Activated T-cell treated with anti-CD3 and anti-CD28 coated beads, Interleukin-2, amount 50 U/mL, for 72 hours (primary cell): ENCODE results near the gene ADGRB3. TPM values are rescaled to one million over a fixed set of nuclear protein-coding genes. Genes with fewer than 3 reads are reported as not detected.

Source experiments
- ATAC-seq, 2 donors: fragments of 150-1000 bp; cut with Tn5 transposase; replicated peaks in 1 of 2; 2 replicates each; pipeline ENCODE4 v1.10.0; 2021; ENCODE audit warnings: moderate library complexity in 2 of 2, mild to moderate bottlenecking in 1 of 2
- DNase-seq, 2 donors: peaks; one replicate each; pipeline ENCODE4 v3.0.0; 2021 to 2022; ENCODE audit warnings: mixed read lengths in 1 of 2
- H3K27ac Mint-ChIP-seq: one replicate; pipeline ENCODE4 v1.8.0; 2022; ENCODE audit warnings: mild to moderate bottlenecking, moderate library complexity, mixed read lengths
- H3K27me3 Mint-ChIP-seq: one replicate; pipeline ENCODE4 v1.8.0; 2022; ENCODE audit warnings: low read depth, mixed read lengths
- H3K36me3 Mint-ChIP-seq, 2 donors: one replicate each; pipeline ENCODE4 v1.8.0; 2022; ENCODE audit warnings: mixed read lengths in 2 of 2, mild to moderate bottlenecking in 1 of 2; ENCODE audit not compliant: insufficient read depth in 2 of 2
- H3K4me1 Mint-ChIP-seq: one replicate; pipeline ENCODE4 v1.8.0; 2022; ENCODE audit warnings: low read depth, mixed read lengths
- H3K4me3 Mint-ChIP-seq, 2 donors: one replicate each; pipeline ENCODE4 v1.8.0; 2022; ENCODE audit warnings: mild to moderate bottlenecking in 2 of 2, mixed read lengths in 2 of 2, moderate library complexity in 2 of 2
- H3K9me3 Mint-ChIP-seq, 2 donors: one replicate each; pipeline ENCODE4 v1.8.0; 2022; ENCODE audit warnings: mixed read lengths in 2 of 2
- total RNA-seq, 2 donors: library from RNA; stranded (reverse); gene quantifications; one replicate each; pipeline ENCODE4 v1.2.3, GENCODE V29; 2022

The ADGRB3 gene
- total RNA-seq, 2 donors from 2014 or later: not detected

DNA sequence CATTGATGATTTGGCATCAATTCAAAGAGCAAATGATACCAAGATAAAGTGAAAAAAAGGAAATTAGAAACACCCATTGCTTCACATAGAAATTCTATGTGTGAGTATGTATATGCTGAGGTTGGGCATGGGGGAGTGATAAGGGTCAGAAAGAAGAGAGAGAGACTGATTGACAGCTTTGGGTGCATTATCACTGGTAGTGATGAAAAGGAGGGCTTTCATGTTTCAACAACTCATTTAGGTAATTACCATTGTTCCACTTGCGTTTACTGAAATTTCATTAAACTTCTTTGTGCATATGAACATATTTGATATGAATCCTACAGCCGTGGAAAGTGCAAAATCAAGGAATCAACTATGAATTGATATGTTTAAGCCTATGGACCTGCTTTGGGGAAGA, 84.7 kb downstream of the ADGRB3 start:
- ATAC-seq (no peak), DNase-seq (no peak)
- no peak overlapping the region for H3K27ac Mint-ChIP-seq
- no peaks in the 10 kb centered on the region for H3K36me3 Mint-ChIP-seq
- no peaks in the 10 kb centered on the region for H3K27me3 Mint-ChIP-seq
- no peaks in the 10 kb centered on the region for H3K4me1 Mint-ChIP-seq
- H3K4me3 Mint-ChIP-seq: no peak overlapping the region
- peaks cover 0 to 2% of the 10 kb centered on the region in 2 donors for H3K9me3 Mint-ChIP-seq

DNA sequence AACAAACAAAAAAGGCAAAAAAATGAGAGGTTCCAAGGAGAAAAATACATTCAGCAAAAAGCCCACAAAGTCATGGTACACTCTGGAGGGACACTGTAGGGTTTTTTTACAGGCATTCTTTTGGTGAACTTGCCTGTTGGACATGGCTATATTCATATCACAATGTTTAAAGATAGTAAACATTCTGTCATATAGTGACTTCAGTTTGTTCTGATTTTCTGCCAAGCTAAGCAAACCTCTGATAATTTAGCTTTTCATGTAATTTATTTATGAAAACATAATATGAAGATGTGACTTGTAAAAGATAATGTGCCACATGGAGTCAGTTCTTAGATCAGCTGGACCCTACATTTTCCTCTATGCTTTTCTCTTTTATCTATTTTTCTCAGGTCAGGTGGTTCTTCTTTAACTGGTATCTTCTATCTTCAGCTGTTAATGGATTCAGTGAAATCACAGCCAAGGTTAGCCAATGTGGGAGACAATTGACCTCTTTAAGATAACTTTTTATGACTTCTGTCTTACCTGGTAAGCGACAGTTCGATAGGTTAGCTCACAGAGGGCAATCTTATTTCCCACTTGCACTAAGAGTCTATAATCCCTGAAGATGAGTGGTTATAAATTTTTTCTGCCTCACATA, 87.9 kb downstream of the ADGRB3 start:
- no peak overlapping the region for H3K4me3 Mint-ChIP-seq
- H3K4me1 Mint-ChIP-seq: no peaks in the 10 kb centered on the region
- peaks cover 0 to 2% of the 10 kb centered on the region in 2 donors for H3K9me3 Mint-ChIP-seq
- ATAC-seq (no peak), DNase-seq (no peak)
- no peaks in the 10 kb centered on the region for H3K27me3 Mint-ChIP-seq
- no peak overlapping the region for H3K27ac Mint-ChIP-seq
- H3K36me3 Mint-ChIP-seq: no peaks in the 10 kb centered on the region

DNA sequence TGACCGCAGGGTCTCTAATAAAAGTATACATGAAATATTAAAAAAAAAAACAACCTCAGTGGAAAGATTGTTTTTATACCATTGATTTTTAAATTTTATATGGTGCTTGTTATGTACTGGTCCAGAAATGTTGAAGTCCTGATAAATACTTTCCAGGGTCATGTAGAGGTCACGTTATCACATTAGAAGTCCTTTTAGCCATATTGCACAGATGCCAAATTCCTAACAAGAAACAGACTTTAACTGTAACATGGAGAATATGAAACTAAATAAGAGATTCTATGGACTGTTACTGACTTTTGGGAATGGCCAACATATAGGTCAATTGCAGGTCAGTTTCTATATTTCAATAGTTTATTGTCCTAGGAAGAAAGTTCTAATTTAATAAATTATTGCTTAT, 89.0 kb downstream of the ADGRB3 start:
- no peaks in the 10 kb centered on the region for H3K27me3 Mint-ChIP-seq
- no peak overlapping the region for H3K4me3 Mint-ChIP-seq
- DNase-seq (no peak), ATAC-seq (no peak)
- peaks cover 0 to 2% of the 10 kb centered on the region in 2 donors for H3K9me3 Mint-ChIP-seq
- H3K4me1 Mint-ChIP-seq: no peaks in the 10 kb centered on the region
- H3K27ac Mint-ChIP-seq: no peak overlapping the region
- H3K36me3 Mint-ChIP-seq: no peaks in the 10 kb centered on the region

DNA sequence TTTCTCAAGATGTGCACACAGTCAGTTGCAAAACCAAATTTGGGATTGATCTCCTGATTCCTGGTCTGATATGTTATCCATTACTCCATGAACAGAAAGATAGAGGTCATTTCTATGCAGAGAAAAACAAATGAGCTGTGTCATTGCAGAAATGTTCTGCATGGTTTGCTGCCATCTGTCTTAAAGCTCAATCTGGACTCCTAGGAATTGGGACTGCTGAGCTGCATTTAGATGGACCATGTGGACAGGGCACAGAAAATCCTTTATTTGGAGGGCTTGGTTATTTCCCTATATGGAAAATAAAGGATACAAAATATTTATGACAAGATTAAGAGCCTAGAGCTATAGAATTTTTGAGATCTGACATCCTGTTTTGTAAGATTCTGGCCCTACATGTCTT, 91.3 kb downstream of the ADGRB3 start:
- Mint-ChIP-seq H3K27me3 (no peaks in the 10 kb centered on the region), H3K4me3 (no peak overlapping the region), H3K4me1 (no peaks in the 10 kb centered on the region), H3K9me3 (no peaks in the 10 kb centered on the region), H3K36me3 (no peaks in the 10 kb centered on the region), H3K27ac (no peak overlapping the region)
- ATAC-seq (no peak), DNase-seq (no peak)

DNA sequence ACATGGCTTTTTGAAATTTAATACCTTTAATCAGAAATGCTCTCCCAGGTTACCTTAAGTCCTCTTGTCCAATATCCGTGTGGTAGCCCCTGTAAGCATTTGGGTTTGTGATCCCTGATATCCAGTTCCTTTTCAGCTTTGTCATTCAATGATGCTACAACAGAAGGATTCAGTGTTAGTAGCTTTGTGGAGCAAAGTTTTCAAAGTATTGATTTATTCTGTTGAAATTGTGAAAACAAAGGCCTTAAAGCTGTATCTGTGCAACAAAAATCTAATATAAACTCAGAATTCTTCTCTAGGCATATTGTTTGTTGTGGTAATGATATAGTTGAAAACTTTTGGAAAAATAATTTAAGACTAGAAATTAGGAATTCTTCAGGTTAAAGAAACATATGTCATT, 91.9 kb downstream of the ADGRB3 start:
- Mint-ChIP-seq H3K36me3 (no peaks in the 10 kb centered on the region), H3K4me1 (no peaks in the 10 kb centered on the region), H3K27me3 (no peaks in the 10 kb centered on the region), H3K27ac (no peak overlapping the region), H3K9me3 (no peaks in the 10 kb centered on the region), H3K4me3 (no peak overlapping the region)
- ATAC-seq (no peak), DNase-seq (no peak)

DNA sequence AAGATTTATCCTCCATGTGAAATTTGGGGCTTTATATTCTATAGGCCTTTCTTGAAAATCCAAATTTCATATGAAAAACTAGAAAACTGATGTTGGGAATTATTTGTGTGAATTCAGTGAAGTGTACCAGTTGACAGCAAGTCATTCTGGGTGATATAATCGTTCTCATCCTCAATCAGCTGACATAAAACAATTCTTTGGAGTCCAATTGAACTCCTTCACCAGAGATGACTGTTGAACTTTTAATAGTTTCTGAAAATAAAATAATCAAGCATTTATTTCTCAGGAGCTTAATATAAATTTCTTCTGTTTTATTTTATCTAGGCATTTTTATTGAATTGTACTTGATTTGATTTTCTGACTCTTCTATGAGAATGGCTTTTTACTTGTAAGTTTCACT, 92.6 kb downstream of the ADGRB3 start:
- Mint-ChIP-seq H3K4me1 (no peaks in the 10 kb centered on the region), H3K27me3 (no peaks in the 10 kb centered on the region), H3K27ac (no peak overlapping the region)

DNA sequence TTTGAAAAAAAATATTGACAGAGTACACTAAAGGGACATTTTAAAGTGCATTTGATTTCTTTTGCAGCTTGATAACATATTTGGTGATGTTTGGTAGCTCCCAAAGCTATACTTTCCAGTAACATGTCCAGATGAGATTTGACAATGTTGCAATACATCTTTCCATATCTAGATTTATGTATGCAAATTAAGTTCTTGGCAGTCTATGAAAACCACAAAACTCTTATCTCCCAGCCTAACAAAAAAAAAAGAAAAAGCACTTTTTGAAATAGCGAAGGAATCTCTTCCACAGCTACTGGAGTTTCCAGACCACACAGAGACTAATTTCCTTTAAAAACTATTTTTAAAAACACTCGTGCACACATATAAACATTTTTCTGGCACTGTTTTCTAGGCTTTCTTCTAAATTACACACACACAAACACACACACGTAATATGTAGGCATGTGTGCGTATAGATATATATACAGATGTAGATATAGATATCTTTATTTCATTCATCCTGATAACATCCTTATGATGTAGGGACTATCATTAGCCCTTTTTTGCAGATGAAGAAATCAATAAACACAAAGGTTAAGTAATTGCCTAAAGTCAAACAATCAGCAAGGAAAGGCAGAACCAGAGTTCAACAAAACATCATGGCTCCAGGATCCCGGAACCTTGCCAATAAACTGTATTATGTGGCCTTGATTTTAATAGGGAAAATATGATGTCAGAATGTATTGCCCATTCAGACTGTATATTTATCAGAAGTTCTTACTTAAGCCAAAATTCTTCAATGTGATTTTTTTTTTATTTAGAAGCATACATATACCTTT, 93.3 kb downstream of the ADGRB3 start:
- ATAC-seq (no peak), DNase-seq (no peak)
- Mint-ChIP-seq H3K4me1 (no peaks in the 10 kb centered on the region), H3K36me3 (no peaks in the 10 kb centered on the region), H3K4me3 (no peak overlapping the region), H3K27me3 (no peaks in the 10 kb centered on the region), H3K27ac (no peak overlapping the region), H3K9me3 (no peaks in the 10 kb centered on the region)

More for the DNA sequence above, 92.6 kb downstream of the ADGRB3 start:
- ATAC-seq: no peak
- no peaks in the 10 kb centered on the region for H3K9me3 Mint-ChIP-seq
- H3K4me3 Mint-ChIP-seq: no peak overlapping the region
- H3K36me3 Mint-ChIP-seq: no peaks in the 10 kb centered on the region
- no peak for DNase-seq

DNA sequence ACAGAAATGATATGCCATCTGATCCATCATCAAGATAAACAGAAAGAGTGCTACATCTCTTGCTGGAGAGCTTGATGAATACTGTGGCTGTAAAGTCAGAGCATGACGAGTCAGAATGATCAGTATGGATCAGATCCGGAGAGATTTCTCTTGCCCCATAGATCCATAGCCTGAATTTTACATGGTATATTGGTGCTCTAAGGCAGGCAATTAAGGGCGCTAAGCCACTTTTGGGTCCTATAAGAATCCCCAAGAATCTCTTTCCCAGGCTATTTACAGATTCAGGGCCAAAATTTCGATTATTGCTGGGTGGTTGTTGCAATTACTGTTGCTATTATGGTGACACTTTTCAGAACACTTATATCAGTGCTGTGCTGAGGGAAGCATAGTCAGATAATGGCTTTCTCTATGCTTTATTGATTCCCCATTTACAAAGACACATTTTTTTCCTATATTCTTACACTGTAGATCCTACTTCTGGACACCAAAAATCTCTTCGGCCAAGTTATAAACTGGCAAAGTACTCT, 94.4 kb downstream of the ADGRB3 start:
- Mint-ChIP-seq H3K27ac (no peak overlapping the region), H3K4me1 (no peaks in the 10 kb centered on the region), H3K27me3 (no peaks in the 10 kb centered on the region), H3K4me3 (no peak overlapping the region), H3K9me3 (peaks cover 0 to under 1% of the 10 kb centered on the region in 2 donors), H3K36me3 (no peaks in the 10 kb centered on the region)
- no peak for ATAC-seq
- DNase-seq: no peak

DNA sequence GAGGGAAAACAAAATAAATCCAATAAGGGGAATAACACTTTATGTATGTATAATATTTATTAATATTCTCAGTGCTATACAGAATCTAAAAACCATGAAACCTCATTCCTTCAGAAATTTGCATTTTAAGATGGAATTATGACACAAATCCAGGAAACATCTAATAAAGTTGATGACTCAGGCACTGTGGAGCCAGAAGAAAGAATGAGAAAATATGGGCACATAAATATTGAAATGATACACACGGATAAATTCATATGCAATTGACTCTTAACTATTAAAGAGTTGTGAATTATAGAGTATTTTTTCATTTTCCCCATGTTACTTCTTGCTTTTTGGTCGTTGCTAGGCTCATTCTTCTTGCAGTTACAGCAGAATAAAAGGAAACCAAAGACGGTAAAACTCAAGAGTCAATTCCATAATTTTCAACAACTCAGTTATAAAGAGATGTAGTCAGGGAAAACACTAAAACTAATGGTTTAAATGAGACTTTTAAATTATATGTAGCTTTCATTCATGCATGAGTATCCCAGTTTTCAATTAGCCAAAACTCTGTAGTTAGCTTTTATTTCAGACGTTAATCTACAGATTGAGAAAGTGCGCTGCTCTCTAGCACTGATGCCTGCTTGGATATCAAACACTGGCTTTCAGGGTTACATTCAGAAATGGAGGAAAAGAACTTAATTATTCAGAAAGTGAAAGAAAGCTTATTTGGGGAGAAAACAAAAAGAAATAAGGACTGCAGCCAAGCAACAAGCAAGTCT, 95.4 kb downstream of the ADGRB3 start:
- no peak for ATAC-seq
- H3K27me3 Mint-ChIP-seq: no peaks in the 10 kb centered on the region
- no peak overlapping the region for H3K27ac Mint-ChIP-seq
- H3K9me3 Mint-ChIP-seq: peaks cover 0 to 2% of the 10 kb centered on the region in 2 donors
- no peaks in the 10 kb centered on the region for H3K4me1 Mint-ChIP-seq
- H3K4me3 Mint-ChIP-seq: no peak overlapping the region
- DNase-seq: no peak
- H3K36me3 Mint-ChIP-seq: no peaks in the 10 kb centered on the region

DNA sequence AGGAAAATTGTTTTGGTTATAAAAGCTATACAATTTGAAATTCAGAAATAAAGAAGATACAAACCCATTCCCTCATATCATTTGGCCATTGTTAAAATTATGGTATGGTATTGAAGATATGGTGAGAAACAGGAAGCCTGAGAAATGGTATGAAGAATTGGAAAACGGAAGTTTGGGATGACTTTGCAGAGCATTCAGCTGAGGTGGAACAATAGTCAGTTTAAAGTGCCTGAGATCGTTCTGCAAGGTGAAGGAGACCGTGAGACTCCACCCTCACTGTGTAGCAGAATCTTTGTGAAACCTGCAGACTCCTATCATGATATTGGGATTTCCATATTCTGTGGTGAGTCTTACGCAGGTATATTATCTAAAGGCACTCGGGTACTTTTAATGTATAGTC, 97.3 kb downstream of the ADGRB3 start:
- DNase-seq: no peak
- Mint-ChIP-seq H3K9me3 (peaks cover 0 to 2% of the 10 kb centered on the region in 2 donors), H3K27ac (no peak overlapping the region), H3K4me1 (no peaks in the 10 kb centered on the region), H3K27me3 (no peaks in the 10 kb centered on the region), H3K4me3 (no peak overlapping the region), H3K36me3 (no peaks in the 10 kb centered on the region)
- ATAC-seq: no peak

DNA sequence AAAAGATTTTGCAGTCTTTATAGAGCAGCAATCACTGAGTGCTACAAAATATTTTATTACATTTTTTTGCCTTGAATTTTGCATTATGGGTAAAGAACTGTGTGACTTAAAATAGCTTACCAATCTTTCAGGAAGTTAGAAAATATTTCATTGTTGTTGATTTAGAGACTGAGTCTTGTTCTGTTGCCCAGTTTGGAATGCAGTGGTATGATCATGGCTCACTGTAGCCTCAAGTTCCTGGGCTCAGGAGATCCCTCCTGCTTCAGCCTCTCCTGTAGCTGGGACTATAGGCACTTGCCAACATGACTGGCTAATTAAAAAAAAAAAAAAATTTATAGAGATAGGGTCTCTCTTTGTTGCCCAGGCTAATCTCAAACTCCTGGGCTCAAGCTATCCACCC, 100.8 kb downstream of the ADGRB3 start:
- Mint-ChIP-seq H3K9me3 (peaks cover 0 to 2% of the 10 kb centered on the region in 2 donors), H3K4me3 (no peak overlapping the region), H3K27ac (no peak overlapping the region), H3K36me3 (no peaks in the 10 kb centered on the region), H3K27me3 (no peaks in the 10 kb centered on the region), H3K4me1 (peaks cover 3% of the 10 kb centered on the region)
- DNase-seq (no peak), ATAC-seq (no peak)

DNA sequence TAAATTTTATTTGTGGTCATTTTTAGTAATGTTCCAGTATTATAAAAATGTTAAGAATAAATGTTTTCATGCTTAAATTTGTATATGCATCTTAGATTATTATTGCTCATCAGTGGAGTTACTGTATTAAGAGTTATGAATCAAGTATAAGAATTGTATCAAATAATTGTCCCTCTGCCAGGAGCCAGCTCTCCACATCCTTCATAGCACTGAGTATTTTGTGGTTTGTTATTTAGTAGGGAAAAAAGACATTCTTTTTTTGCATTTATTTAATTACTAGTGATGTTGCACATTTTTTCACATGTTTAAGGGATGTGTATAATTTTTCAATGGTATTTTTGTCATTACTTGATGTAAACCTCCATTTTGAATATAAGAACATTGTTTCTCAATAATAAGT, 102.0 kb downstream of the ADGRB3 start:
- Mint-ChIP-seq H3K9me3 (peaks cover 0 to 2% of the 10 kb centered on the region in 2 donors), H3K27ac (no peak overlapping the region), H3K4me3 (no peak overlapping the region), H3K4me1 (peaks cover 5% of the 10 kb centered on the region), H3K36me3 (no peaks in the 10 kb centered on the region), H3K27me3 (no peaks in the 10 kb centered on the region)
- ATAC-seq (no peak), DNase-seq (no peak)

DNA sequence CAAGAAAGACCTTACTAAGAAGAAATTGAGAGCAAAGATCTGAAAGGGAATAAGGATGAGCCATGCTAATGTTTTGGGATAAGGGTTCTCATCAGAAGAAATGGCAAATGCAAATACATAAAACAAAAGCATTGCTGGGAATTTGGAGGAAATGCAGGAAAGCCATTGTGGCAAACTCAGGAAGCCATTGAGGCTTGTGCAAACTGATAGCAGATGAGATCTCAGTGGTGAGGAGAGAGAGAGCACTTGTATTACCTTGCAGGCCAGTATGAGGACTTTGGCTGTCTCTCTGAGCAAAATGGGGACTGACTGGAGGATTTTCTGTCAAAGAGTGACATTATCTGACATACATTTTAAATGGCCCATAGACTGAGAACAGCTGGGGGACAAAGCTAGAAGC, 103.0 kb downstream of the ADGRB3 start:
- Mint-ChIP-seq H3K4me1 (peaks cover 5% of the 10 kb centered on the region), H3K27ac (no peak overlapping the region), H3K36me3 (no peaks in the 10 kb centered on the region), H3K27me3 (no peaks in the 10 kb centered on the region), H3K9me3 (peaks cover 0 to 2% of the 10 kb centered on the region in 2 donors), H3K4me3 (no peak overlapping the region)
- DNase-seq: no peak
- ATAC-seq: no peak
